ENCODE measurements around the gene ABHD8.

ABHD8 gene, protein sequence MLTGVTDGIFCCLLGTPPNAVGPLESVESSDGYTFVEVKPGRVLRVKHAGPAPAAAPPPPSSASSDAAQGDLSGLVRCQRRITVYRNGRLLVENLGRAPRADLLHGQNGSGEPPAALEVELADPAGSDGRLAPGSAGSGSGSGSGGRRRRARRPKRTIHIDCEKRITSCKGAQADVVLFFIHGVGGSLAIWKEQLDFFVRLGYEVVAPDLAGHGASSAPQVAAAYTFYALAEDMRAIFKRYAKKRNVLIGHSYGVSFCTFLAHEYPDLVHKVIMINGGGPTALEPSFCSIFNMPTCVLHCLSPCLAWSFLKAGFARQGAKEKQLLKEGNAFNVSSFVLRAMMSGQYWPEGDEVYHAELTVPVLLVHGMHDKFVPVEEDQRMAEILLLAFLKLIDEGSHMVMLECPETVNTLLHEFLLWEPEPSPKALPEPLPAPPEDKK

DNA sequence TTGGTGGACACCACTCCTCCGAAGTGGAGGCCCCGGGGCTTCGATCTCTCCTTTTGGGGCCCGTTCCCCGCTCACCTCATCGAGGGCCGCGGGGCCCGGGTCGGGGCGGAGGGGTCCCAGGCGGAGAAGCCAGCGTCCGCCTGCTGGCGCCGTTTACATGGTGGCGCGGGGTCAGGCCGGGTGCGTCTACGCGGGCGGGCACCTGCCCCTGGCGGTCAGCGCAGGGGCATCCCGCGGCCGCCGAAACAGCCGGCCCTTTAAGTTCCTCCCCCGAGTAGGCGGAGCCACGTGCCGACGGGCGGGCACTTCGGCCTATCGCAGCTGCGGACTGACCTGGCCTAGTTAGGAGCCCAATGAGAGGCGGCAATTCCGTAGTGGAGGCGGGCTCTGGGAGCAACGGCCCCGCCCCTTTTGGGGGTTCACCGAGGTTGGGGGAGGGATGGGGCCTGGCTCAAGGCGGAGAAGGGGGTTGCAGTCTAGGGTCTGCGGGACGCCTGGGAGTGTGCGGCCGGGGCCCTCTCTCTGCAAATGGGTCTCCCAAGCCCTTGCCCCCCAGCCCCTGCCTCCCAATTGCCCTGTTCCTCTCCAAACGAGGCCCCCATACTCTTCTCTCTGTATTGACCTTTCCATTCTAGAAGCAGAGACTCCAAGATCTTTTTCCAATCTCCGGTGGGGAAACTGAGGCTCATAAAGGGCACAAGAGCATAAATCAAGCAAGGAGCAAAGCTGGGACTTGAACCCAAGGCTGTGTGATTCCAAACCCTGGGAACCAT, at the start of gene ABHD8:
Gene ABHD8 (minus strand): TSS at position 259 of the 773 bp plus-strand sequence. CDS start 1,809 bp downstream, outside the sequence.
- H3K9me3 Mint-ChIP-seq: peaks cover under 1% of the 10 kb centered on the region
- H3K27ac Mint-ChIP-seq: peak within 1 kb of the TSS; percentile 73
- H3K27me3 Mint-ChIP-seq: no peaks in the 10 kb centered on the region
- DNase-seq: peak; percentile 96
- peaks cover 52% of the 10 kb centered on the region for H3K4me1 Mint-ChIP-seq
- CTCF ChIA-PET: interaction anchor here (1.0 kb wide), 2 partner anchors 11 to 85 kb away, joined by 3 read pairs; no protein-coding TSS in a partner anchor
- H3K36me3 Mint-ChIP-seq: peaks cover 6% of the 10 kb centered on the region
- H3K4me3 Mint-ChIP-seq: peak within 1 kb of the TSS; percentile 69

DNA sequence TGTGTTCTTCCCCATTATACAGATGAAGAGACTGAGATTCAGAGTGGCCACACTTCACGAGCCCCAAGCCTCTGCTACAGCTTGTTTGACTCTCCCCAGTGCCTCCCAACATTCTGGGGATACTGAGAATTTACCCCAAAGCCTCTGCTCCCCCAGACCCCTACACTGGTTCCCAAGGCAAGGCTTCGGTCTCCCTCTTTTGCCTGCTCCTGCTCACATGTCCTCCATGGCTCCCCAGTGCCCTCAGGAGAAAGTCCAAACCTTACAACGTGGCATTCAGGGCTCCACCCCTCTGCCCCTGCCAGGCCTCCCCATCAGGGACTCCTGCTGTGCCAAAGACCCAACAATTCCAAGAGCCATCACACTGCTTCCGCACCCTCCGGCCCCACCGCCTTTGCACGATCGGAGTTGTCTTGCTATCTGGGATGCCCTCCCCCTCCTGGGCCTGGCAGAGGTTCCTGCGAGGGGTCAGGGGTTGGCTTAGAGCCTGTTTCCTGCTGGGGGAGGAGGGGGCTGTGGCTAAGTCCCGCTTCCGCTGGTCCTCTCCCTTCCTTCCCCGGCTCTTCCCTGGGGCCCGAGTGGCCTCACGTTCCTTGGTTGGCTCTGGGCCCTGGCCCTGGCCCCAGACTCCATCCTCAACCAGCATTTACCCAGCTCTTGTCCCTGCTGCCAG, 49.5 kb upstream of the ABHD8 start:
- DNase-seq: no peak
- Mint-ChIP-seq H3K4me3 (no peak overlapping the region), H3K36me3 (no peaks in the 10 kb centered on the region), H3K4me1 (peaks cover 14% of the 10 kb centered on the region), H3K9me3 (no peaks in the 10 kb centered on the region), H3K27me3 (peaks cover 45% of the 10 kb centered on the region), H3K27ac (no peak overlapping the region)
- CTCF ChIA-PET: no interaction called here

DNA sequence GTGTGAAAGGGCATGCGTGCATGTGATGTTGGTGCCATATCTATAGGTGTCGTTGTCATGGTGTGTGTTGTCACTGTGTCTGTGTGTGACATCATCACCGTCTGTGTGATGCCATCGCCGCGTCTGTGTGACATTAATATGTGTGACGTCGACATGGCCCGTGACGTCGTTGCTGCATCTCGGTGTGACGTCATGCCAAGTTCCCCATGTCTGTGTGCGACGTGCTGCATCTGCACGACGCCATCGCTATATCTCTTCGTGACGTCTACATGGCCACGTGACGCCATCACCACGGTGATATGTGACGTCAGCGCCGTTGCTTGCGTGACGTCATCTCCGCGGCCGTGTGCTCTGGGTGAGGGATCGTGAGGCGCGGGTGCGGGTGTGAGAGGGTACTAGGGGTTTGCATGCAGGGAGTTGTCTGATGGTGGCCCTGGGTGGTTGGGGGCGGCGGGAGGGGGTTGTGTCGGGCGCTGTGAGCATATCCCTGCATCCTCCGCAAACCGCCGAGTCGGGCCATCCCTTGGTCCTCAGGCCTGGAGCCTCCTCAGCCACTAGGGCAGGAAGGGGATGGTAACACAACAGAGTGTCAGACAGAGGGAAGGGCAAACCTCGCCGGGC, 48.7 kb upstream of the ABHD8 start:
- no peaks in the 10 kb centered on the region for H3K9me3 Mint-ChIP-seq
- CTCF ChIA-PET: no interaction called here
- no peak overlapping the region for H3K4me3 Mint-ChIP-seq
- H3K27me3 Mint-ChIP-seq: peaks cover 53% of the 10 kb centered on the region
- DNase-seq: no peak
- H3K4me1 Mint-ChIP-seq: peaks cover 19% of the 10 kb centered on the region
- H3K36me3 Mint-ChIP-seq: no peaks in the 10 kb centered on the region
- no peak overlapping the region for H3K27ac Mint-ChIP-seq

DNA sequence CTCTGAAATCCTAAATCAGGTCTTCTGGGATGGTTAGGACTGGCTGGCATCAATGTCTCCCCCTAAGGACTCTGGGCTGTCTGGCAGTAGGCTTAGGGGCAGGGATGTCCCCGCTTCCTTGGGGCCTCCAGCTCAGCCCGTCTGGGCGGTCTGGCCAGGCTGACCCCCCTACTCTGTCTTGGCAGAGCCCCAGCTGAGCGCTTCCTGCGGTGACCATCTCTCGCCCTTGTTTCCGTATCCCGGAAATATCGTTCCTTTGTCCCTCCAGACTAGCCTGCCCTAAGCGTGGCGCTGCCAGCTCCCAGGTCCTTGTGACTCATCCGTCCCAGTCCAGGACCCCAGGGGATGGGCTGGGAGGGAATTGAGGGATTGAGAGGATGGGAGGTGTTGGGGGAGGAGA, 45.5 kb upstream of the ABHD8 start:
- Mint-ChIP-seq H3K27me3 (peaks cover 54% of the 10 kb centered on the region), H3K36me3 (peaks cover 2% of the 10 kb centered on the region), H3K4me1 (peaks cover 26% of the 10 kb centered on the region), H3K9me3 (no peaks in the 10 kb centered on the region), H3K4me3 (no peak overlapping the region), H3K27ac (no peak overlapping the region)
- no peak for DNase-seq
- CTCF ChIA-PET: interaction anchor here (5.8 kb wide), 1 partner anchor 37 kb away, joined by 44 read pairs; no protein-coding TSS in a partner anchor

DNA sequence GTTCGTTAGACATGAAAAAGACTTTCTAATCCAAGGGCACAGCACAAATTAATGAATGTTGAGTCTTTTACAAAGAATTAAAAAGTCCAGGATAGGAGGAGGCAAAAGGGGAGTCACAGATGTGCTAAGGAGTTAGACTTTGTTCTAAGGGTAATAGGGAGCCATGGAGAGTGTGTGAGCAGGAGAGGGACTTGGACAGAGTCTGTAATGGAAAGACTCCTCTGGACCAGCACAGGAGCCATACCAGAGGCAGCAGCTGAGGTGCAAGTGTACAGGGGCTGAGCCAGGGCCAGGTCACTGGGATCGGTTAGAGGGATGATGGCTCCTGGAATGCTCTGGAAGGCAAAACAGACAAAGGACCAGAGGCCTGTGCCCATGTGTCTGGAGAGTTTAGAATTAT, 44.7 kb upstream of the ABHD8 start:
- CTCF ChIA-PET: interaction anchor here (0.9 to 5.8 kb wide), 7 partner anchors 8 to 118 kb away, joined by 3 to 44 read pairs (median 3); partner anchors contain the start of gene MRPL34
- H3K36me3 Mint-ChIP-seq: peaks cover 2% of the 10 kb centered on the region
- DNase-seq: no peak
- peaks cover 26% of the 10 kb centered on the region for H3K4me1 Mint-ChIP-seq
- H3K27me3 Mint-ChIP-seq: peaks cover 48% of the 10 kb centered on the region
- H3K9me3 Mint-ChIP-seq: no peaks in the 10 kb centered on the region
- H3K4me3 Mint-ChIP-seq: no peak overlapping the region
- H3K27ac Mint-ChIP-seq: no peak overlapping the region

DNA sequence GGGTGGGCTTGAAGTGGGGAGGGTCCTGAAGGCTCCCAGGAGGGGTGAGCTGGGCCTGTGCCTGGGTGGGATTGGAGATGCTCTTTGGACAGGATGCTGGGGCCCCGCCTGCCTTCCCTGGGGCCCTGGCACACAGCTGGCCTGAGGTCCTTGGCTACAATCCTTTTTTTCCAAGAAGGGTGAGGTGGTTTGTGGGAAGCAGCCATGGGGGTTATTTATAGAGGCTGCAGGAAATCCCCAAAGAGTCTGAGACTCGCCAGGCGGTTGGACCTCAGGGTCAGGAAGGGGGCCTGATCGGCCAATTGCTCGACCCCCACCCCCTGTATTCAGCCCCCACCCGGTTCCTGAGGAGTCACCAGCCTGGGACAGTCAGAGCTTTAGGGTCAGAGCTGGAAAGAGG, 44.1 kb upstream of the ABHD8 start:
- no peak overlapping the region for H3K27ac Mint-ChIP-seq
- H3K9me3 Mint-ChIP-seq: no peaks in the 10 kb centered on the region
- CTCF ChIA-PET: interaction anchor here (0.9 to 5.8 kb wide), 8 partner anchors 9 to 118 kb away, joined by 3 to 44 read pairs (median 4); partner anchors contain the start of gene MRPL34
- no peak for DNase-seq
- peaks cover 26% of the 10 kb centered on the region for H3K4me1 Mint-ChIP-seq
- H3K4me3 Mint-ChIP-seq: no peak overlapping the region
- H3K36me3 Mint-ChIP-seq: peaks cover 3% of the 10 kb centered on the region
- H3K27me3 Mint-ChIP-seq: peaks cover 43% of the 10 kb centered on the region

DNA sequence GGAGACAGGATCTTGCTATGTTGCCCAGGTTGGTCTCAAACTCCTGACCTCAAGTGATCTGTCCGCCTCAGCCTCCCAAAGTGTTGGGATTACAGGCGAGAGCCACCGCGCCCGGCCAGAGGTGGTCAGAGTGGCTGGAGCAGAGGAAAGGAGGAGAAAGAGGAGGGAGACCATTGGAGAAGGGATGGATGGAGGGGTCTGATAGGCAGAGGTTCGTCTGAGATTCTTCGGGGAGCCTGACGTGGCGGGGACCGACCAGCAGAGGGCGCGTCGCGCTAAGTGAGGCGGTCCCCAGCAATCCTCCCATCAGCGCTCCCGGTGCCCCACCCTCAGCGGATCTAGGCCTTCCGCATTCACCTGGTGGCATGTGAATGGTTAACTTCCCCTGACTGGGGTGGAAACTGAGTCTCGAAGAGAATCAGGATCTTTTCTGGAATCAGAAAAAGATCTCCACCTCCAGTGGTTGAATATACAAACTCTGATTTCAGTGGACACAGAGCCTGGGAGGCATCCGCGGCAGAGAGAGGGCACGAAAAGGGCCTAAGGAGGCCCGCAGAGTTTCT, 43.0 kb upstream of the ABHD8 start:
- Mint-ChIP-seq H3K9me3 (no peaks in the 10 kb centered on the region), H3K36me3 (peaks cover 3% of the 10 kb centered on the region), H3K27me3 (peaks cover 42% of the 10 kb centered on the region), H3K4me3 (no peak overlapping the region), H3K4me1 (peaks cover 19% of the 10 kb centered on the region), H3K27ac (no peak overlapping the region)
- peak; percentile 85 for DNase-seq
- CTCF ChIA-PET: interaction anchor here (0.9 to 5.8 kb wide), 6 partner anchors 10 to 120 kb away, joined by 4 to 44 read pairs (median 6); no protein-coding TSS in a partner anchor

DNA sequence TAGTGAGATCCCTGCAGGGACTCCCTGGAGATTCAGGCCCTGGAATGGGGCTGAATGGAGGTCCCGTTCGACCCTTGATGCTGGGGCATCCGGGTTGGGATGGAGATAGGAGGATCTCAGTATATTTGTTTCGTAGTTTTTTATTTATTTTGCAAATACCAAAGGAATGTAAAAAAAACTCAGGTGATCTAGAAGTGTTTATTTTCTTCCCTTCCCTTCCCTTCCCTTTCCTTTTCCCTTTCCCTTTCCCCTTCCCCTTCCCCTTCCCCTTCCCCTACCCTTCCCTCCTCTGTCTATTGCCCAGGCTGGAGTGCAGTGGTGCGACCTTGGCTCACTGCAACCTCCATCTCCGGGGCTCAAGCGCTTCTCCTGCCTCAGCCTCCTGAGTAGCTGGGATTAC, 38.6 kb upstream of the ABHD8 start:
- no peak overlapping the region for H3K4me3 Mint-ChIP-seq
- no peak overlapping the region for H3K27ac Mint-ChIP-seq
- peaks cover 7% of the 10 kb centered on the region for H3K36me3 Mint-ChIP-seq
- H3K27me3 Mint-ChIP-seq: no peaks in the 10 kb centered on the region
- CTCF ChIA-PET: interaction anchor here (0.7 kb wide), 1 partner anchor 304 kb away, joined by 3 read pairs; no protein-coding TSS in a partner anchor
- no peaks in the 10 kb centered on the region for H3K9me3 Mint-ChIP-seq
- no peak for DNase-seq
- H3K4me1 Mint-ChIP-seq: peaks cover 29% of the 10 kb centered on the region

DNA sequence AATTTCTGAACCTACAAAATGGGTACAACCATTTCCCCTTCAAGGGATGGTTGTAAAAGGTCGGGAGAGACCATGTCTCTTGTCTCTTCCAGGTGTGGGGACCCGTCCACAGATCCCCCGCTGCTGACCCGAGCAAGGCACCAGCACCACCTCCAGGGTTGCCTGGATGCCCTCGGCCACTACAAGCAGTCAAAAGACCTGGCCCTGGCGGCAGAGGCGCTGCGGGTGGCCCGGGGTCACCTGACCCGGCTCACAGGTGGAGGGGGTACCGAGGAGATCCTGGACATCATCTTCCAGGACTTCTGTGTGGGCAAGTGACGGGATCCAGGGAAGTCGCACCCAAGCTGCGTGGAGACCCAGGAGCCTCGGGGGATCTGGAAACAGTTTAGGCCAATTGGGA, 38.2 kb upstream of the ABHD8 start:
- no peak overlapping the region for H3K27ac Mint-ChIP-seq
- CTCF ChIA-PET: no interaction called here
- H3K4me3 Mint-ChIP-seq: no peak overlapping the region

DNA sequence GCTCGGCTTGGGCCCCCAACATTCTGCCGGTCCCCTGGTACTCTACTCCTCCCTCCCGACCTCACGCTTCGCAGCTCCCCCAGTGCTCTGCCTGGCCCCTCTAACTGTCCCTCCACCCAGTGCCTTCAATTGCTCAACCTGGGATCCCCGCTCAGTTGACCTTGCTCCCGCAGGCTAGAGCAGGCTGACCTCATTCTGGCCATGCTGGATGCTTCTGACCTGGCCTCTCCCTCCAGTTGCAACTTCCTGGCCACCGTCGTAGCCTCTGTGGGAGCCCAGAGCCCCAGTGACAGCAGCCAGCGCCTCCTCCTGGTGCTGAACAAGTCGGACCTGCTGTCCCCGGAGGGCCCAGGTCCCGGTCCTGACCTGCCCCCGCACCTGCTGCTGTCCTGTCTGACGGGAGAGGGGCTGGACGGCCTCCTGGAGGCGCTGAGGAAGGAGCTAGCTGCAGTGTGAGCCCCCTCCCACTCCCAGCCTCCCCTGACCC, 37.7 kb upstream of the ABHD8 start:
- Mint-ChIP-seq H3K27me3 (no peaks in the 10 kb centered on the region), H3K4me1 (peaks cover 24% of the 10 kb centered on the region), H3K36me3 (peaks cover 7% of the 10 kb centered on the region), H3K27ac (no peak overlapping the region), H3K9me3 (no peaks in the 10 kb centered on the region), H3K4me3 (no peak overlapping the region)
- no peak for DNase-seq
- CTCF ChIA-PET: no interaction called here

More for the DNA sequence above, 38.2 kb upstream of the ABHD8 start:
- DNase-seq: no peak
- Mint-ChIP-seq H3K36me3 (peaks cover 7% of the 10 kb centered on the region), H3K9me3 (no peaks in the 10 kb centered on the region), H3K27me3 (no peaks in the 10 kb centered on the region), H3K4me1 (peaks cover 27% of the 10 kb centered on the region)

DNA sequence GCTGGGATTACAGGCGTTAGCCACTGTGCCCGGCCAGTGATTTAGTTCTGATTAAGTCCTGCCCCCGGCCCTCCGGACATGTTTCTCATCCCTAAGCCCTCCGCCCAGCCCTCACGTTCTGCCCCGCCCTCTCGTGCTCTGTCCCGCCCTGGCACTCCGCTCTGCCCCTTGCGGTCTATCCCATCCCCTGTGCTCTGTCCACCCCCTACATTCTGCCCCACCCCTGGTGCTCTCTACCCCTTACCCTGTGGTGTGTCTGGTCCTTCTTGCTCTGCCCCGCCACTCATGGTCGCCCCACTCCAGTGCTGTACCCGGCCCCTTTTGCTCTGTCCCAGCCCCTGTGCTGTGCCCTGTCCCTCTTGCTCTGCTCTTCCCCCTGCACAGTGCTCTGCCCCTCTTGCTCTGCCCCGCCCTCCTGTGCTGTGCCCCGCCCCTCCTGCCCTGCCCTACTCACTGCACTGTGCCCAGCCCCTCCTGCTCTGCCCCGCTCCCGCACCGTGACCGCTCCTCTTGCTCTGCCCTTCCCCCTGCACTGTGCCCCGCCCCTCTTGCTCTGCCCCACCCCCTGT, 37.2 kb upstream of the ABHD8 start:
- Mint-ChIP-seq H3K4me3 (no peak overlapping the region), H3K27ac (no peak overlapping the region), H3K4me1 (peaks cover 28% of the 10 kb centered on the region), H3K27me3 (no peaks in the 10 kb centered on the region), H3K9me3 (no peaks in the 10 kb centered on the region), H3K36me3 (peaks cover 7% of the 10 kb centered on the region)
- CTCF ChIA-PET: no interaction called here
- no peak for DNase-seq

DNA sequence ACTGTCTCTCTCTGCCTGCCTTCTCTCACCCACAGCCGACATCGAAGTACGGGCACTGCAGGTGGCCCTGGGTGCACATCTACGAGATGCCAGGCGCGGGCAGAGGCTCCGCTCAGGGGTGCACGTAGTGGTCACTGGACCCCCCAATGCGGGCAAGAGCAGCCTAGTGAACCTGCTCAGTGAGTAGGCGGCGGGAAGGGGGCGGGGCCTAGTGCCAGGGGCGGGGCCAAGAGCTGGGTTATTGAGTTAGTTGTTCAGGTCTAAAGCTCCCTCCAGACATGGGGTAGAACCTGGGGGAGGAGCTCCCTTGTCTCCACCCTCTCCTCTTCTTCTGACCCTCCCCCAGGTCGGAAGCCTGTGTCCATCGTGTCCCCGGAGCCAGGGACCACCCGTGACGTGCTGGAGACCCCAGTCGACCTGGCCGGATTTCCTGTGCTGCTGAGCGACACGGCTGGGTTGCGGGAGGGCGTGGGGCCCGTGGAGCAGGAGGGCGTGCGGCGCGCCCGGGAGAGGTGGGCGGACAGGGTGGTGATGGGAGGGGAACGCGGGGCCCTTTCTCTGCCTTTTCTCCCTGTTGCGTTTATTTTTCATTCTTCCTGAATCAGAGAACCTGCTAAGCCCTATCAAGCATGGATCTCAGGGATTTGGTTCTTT, 36.0 kb upstream of the ABHD8 start:
- peak; percentile 64 for DNase-seq
- Mint-ChIP-seq H3K36me3 (peaks cover 7% of the 10 kb centered on the region), H3K4me3 (peak overlapping the region; percentile 77), H3K27me3 (peaks cover 4% of the 10 kb centered on the region), H3K4me1 (peaks cover 36% of the 10 kb centered on the region), H3K9me3 (no peaks in the 10 kb centered on the region), H3K27ac (no peak overlapping the region)
- CTCF ChIA-PET: interaction anchor here (1.3 kb wide), 1 partner anchor 47 kb away, joined by 3 read pairs; no protein-coding TSS in a partner anchor

Data from activated naive CD4-positive, alpha-beta T cell treated with anti-CD3 and anti-CD28 coated beads, Interleukin-2, amount 10 ng/mL, durations not matched to agents 7 days and 5 days (primary cell).